EH (cell line): ENCODE results near the gene C5AR1.
A peak's percentile ranks its signal among the peaks of the same experiment; 100 is the strongest.
"Not testable (repeated sequence)": the region's sequence is repeated elsewhere in the genome, so short reads cannot be mapped to it uniquely, and the experiment has no call there.

Experiments
- DNase-seq: peaks from one replicate; pipeline ENCODE4 v3.0.0-alpha.2; 2015; ENCODE audit warnings: low read depth

The C5AR1 gene

GRCh38 chr19:47331931-47332547 lies 22.4 kb downstream of the C5AR1 start, which contains the start of gene C5AR2:
Gene C5AR2 (plus strand): TSS chr19:47332175. CDS start chr19:47340800, 8,625 bp downstream.
- peak; percentile 46 for DNase-seq

- DNase-seq = not testable (repeated sequence)
Observed at GRCh38 chr19:47336765-47337718, 27.4 kb downstream of the C5AR1 start.

- DNase-seq = no peak
Observed at GRCh38 chr19:47339196-47339880, 29.7 kb downstream of the C5AR1 start.

GRCh38 chr19:47340477-47341208 lies 31.0 kb downstream of the C5AR1 start:
- no peak for DNase-seq

- DNase-seq = no peak
Observed at GRCh38 chr19:47341734-47342133, 32.1 kb downstream of the C5AR1 start.

- DNase-seq = no peak
Observed at GRCh38 chr19:47343194-47343802, 33.6 kb downstream of the C5AR1 start.

- no peak for DNase-seq
Observed at GRCh38 chr19:47344425-47344824, 34.8 kb downstream of the C5AR1 start.

- not testable (repeated sequence) for DNase-seq
Observed at GRCh38 chr19:47346024-47346423, 36.4 kb downstream of the C5AR1 start.

GRCh38 chr19:47348819-47349795 lies 39.4 kb downstream of the C5AR1 start, which contains the start of gene DHX34:
Gene DHX34 (plus strand): TSS chr19:47349315. CDS start chr19:47353031, 3,716 bp downstream.
- DNase-seq = peak; percentile 98

- no peak for DNase-seq
Observed at GRCh38 chr19:47350630-47351029, 41.0 kb downstream of the C5AR1 start.

GRCh38 chr19:47351548-47351947 lies 41.9 kb downstream of the C5AR1 start:
- peak; percentile 44 for DNase-seq

GRCh38 chr19:47352095-47352494 lies 42.4 kb downstream of the C5AR1 start:
- DNase-seq = no peak

- DNase-seq = no peak
Observed at GRCh38 chr19:47353307-47353712, 43.6 kb downstream of the C5AR1 start.

GRCh38 chr19:47356900-47357299 lies 47.2 kb downstream of the C5AR1 start:
- DNase-seq = no peak

GRCh38 chr19:47357788-47358680 lies 48.4 kb downstream of the C5AR1 start:
- no peak for DNase-seq

- no peak for DNase-seq
Observed at GRCh38 chr19:47358936-47359335, 49.3 kb downstream of the C5AR1 start.

- DNase-seq = no peak
Observed at GRCh38 chr19:47362321-47362720, 52.7 kb downstream of the C5AR1 start.

GRCh38 chr19:47363758-47364531 lies 54.3 kb downstream of the C5AR1 start:
- DNase-seq = peak; percentile 57
